ENCODE measurements around the gene CCNDBP1. TPM values are rescaled to one million over a fixed set of nuclear protein-coding genes. Genes with fewer than 3 reads are reported as not detected.
"Not testable (repeated sequence)": the region's sequence is repeated elsewhere in the genome, so short reads cannot be mapped to it uniquely, and the experiment has no call there.

The CCNDBP1 gene
- 64.0 and 96.2 TPM in 2 replicates for total RNA-seq (2014; rRNA removed; shearing (Covaris generic); ENCODE audit: low replicate concordance)

GRCh38 chr15:43185157-43186002, at the start of gene CCNDBP1:
TSS of gene CCNDBP1 (plus strand) at chr15:43185403. CDS start at chr15:43185499, 96 bp downstream.
- DNase-seq (ENCODE audit: low read depth) = peak; percentile 89
- in situ Hi-C loops (cut with HindIII; ENCODE audit: low pct_unique_long_range_greater_than_20kb, low sequenced_read_pairs) = no loop called here

DNA sequence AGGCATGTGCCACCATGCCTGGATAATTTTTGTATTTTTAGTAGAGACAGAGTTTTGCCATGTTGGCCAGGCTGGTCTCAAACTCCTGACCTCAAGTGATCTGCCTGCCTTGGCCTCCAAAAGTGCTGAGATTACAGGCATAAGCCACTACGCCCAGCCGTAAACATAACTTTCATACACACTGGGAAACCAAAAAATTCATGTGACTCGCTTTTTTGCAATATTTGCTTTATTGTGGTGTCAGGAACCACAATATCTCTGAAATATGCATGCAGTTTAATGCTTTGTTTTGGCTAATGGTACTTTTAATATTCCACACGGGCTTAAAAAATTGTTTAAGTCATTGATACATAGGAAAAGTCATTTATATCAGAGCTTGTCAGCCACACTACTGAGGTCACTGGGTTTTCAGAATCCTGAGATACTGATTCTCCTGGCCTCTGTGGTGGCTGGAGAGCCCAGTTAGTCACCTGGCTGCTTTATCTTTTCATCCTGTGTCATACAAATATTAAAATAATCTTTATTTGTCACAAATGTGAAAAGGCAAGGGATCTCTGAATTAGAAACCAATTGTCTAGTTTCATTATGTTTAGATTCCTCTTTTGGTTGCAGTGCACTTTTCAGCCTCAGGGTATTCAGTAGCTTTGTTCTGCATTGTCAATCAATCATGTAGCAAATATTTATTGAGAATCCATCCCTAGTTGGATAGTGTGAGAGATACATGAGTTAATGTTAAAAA, 41.8 kb upstream of the CCNDBP1 start:
- DNase-seq (ENCODE audit: low read depth) = no peak
- in situ Hi-C loops (cut with HindIII; ENCODE audit: low pct_unique_long_range_greater_than_20kb, low sequenced_read_pairs) = no loop called here

DNA sequence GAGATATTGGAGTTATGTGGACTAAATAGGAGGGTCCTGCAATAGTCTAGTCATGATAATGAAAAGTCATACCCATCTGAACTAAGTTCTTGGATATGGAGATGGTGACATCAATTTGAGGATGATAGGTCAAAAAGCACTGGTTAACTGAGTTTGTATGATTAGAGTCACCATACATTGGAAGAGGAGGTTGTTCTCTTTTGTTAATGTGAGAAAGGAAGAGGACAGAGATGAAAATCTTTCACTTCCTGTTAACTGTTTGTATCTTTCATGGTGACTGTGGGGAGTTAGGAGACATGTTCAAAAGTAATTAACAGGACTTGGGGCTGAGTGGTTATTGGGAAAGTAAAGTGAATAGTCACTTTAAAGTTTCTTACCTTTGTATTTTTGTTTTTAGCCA, 40.7 kb upstream of the CCNDBP1 start:
- DNase-seq (ENCODE audit: low read depth) = no peak

GRCh38 chr15:43146184-43146583, 39.0 kb upstream of the CCNDBP1 start:
- no peak for DNase-seq (ENCODE audit: low read depth)
- in situ Hi-C loops (cut with HindIII; ENCODE audit: low pct_unique_long_range_greater_than_20kb, low sequenced_read_pairs) = no loop called here

More for the DNA sequence above, 40.7 kb upstream of the CCNDBP1 start:
- in situ Hi-C loops (cut with HindIII; ENCODE audit: low pct_unique_long_range_greater_than_20kb, low sequenced_read_pairs) = no loop called here

DNA sequence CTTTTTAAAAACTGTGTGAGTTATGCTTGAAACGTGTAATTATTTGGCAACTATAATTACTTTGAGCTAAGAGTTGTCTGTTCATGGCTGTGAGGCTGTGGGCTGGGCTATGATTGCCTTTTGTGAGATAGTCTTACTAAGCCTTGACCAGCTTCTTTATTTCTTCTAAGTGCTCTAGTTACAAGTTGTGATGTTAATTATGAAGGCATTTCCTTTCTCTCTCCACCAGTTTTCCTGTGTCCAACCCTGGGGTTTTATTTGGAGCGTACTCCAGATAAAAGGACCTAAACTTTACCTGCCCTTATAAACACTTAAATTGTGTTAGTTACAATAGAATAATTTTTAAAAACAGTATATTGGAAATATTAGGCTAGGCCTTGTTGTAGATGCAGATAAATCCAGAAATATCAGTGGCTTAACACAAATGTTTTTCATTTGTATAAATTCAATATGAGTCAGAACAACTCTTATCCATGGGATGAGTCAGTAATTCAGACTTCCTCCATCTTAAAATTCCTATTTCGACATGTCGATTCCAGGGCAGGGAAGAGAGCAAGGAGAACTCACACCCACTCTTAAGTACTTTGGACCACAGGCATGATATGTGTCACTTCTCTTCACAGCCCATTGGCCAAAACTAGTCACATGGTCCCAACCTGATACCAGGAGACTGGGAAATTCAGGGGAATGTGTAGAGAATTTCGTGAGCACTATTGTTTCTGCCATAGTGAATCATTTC, 34.8 kb upstream of the CCNDBP1 start:
- in situ Hi-C loops (cut with HindIII; ENCODE audit: low pct_unique_long_range_greater_than_20kb, low sequenced_read_pairs) = no loop called here
- DNase-seq (ENCODE audit: low read depth) = peak; percentile 47

GRCh38 chr15:43151688-43152087, 33.5 kb upstream of the CCNDBP1 start:
- no peak for DNase-seq (ENCODE audit: low read depth)
- in situ Hi-C loops (cut with HindIII; ENCODE audit: low pct_unique_long_range_greater_than_20kb, low sequenced_read_pairs) = no loop called here

DNA sequence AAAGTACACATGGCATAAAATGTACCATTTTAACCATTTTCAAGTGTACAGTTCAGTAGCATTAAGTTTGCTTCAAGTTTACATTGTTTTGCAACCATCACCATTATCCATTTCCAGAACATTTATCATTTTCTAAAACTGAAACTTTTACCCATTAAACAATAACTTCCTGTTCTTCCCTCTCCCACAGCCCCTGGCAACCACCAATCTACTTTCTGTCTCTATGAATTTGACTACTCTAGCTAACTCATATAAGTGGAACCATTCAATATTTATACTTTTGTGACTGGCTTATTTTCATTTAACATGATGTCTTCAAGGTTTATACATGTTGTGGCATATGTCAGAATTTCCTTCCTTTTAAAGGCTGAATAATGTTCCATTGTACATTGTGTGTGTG, 31.9 kb upstream of the CCNDBP1 start:
- no peak for DNase-seq (ENCODE audit: low read depth)
- in situ Hi-C loops (cut with HindIII; ENCODE audit: low pct_unique_long_range_greater_than_20kb, low sequenced_read_pairs) = no loop called here

- DNase-seq (ENCODE audit: low read depth) = no peak
- in situ Hi-C loops (cut with HindIII; ENCODE audit: low pct_unique_long_range_greater_than_20kb, low sequenced_read_pairs) = no loop called here
Observed at GRCh38 chr15:43165801-43166325, 19.3 kb upstream of the CCNDBP1 start.

DNA sequence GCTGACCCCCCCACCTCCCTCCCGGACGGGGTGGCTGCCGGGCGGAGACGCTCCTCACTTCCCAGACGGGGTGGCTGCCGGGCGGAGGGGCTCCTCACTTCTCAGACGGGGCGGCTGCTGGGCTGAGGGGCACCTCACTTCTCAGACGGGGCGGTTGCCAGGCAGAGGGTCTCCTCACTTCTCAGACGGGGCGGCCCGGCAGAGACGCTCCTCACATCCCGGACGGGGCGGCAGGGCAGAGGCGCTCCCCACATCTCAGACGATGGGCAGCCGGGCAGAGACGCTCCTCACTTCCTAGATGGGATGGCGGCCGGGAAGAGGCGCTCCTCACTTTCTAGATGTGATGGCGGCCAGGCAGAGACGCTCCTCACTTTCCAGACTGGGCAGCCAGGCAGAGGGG, 17.9 kb upstream of the CCNDBP1 start:
- DNase-seq (ENCODE audit: low read depth); in situ Hi-C loops (cut with HindIII; ENCODE audit: low pct_unique_long_range_greater_than_20kb, low sequenced_read_pairs): not testable (repeated sequence)

DNA sequence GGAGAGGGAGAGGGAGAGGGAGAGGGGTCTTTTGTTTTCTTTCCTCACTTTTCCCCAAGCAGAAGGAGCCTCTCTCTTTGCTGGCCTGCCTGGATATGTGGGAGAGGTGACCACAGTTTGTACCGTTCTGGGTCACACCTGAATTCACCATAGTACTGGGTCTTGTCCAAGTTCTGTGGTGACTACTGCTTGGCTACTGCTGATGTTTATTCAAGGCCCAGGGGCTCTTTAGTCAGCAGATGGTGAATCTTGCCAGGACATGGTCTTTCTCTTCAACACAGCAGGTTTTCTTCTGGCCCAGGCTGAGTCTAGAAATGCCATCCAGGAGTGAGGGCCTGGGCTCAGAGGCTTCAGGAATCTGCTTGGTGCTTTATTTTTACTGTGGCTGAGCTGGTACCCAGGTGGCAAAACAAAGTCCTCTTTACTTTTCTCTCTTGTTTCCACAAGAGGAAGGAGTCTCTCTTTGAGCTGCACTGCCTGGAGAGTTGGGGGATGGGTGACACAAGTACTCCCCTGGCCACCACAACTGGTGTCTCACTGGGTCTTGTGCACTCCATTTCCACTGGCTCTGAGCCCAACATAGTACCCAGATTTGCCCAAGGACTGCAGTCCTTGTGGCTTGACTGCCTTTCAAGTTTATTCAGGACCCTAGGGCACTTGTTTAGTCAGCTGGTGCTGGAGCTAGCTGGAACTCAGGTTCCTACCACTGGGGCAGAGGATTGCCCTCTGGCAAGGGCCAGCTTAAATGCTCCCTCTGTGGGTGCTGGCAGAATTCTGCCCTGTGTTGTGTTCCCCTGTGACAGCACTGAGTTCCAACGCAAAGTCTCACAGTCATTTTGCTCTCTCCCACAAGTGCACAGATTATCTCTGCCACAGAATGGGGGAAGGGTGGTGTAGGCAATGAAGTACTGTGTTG, 16.8 kb upstream of the CCNDBP1 start:
- in situ Hi-C loops (cut with HindIII; ENCODE audit: low pct_unique_long_range_greater_than_20kb, low sequenced_read_pairs) = no loop called here
- DNase-seq (ENCODE audit: low read depth) = peak; percentile 14

GRCh38 chr15:43169888-43170287, 15.3 kb upstream of the CCNDBP1 start:
- in situ Hi-C loops (cut with HindIII; ENCODE audit: low pct_unique_long_range_greater_than_20kb, low sequenced_read_pairs) = no loop called here
- DNase-seq (ENCODE audit: low read depth) = no peak

GRCh38 chr15:43175656-43176309, 9.4 kb upstream of the CCNDBP1 start:
- in situ Hi-C loops (cut with HindIII; ENCODE audit: low pct_unique_long_range_greater_than_20kb, low sequenced_read_pairs); DNase-seq (ENCODE audit: low read depth): not testable (repeated sequence)

GRCh38 chr15:43177147-43177546, 8.1 kb upstream of the CCNDBP1 start:
- in situ Hi-C loops (cut with HindIII; ENCODE audit: low pct_unique_long_range_greater_than_20kb, low sequenced_read_pairs); DNase-seq (ENCODE audit: low read depth): not testable (repeated sequence)

DNA sequence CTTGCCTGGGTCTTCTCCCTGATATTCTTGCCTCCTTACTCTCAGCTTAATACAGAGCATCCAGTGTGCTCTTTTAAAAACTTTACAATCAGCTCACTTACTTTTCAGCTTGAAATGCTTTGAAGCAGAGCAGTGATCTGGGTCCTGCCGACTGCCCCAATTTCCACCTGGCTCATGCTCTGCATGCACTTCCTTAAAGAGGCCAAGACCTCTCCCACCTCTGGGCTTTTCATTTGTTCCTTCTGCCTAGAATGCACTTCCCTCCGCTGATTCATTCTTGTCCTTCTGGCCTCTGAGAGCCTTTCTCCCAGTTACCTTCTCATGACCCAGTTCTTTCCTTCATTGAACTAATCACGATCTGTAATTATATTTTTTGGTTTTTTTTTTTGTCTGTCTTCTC, 1.9 kb upstream of the CCNDBP1 start:
- in situ Hi-C loops (cut with HindIII; ENCODE audit: low pct_unique_long_range_greater_than_20kb, low sequenced_read_pairs) = no loop called here

DNA sequence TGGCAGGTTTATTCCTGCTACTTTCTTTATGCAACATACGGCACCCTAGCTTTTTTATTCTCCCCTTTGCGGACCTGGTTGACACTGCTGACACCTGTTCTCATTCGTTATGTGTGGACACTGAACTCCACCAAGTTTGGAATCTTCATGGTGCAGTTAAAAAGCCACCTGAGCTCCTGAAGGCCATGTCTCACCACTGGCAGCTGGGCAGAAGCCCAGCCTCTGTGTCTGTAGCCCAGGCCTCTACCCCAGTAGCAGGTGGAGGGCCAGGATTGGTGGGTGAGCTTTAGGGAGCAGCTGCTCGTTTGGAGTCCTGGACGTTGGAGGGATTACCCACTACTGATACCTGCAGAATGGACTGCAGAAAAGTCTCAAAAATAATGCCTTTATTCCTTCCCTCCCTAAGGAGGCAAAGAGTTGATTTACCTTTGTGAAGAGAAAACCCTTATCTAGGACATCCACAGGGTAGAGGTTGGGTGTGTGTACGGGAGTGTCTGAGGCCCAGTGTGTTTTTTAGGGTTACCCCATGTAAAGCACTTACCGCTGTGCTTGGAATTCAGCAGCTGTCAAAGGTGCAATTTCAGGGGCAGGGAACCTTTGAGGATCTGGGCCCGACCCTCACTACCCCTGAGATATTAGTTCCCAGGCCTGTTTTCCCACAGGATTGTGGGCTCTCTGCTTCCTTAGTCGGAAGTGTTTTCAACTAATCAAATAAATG, 637 bp upstream of the CCNDBP1 start:
- in situ Hi-C loops (cut with HindIII; ENCODE audit: low pct_unique_long_range_greater_than_20kb, low sequenced_read_pairs) = no loop called here

More for the DNA sequence above, 1.9 kb upstream of the CCNDBP1 start:
- no peak for DNase-seq (ENCODE audit: low read depth)

DNA sequence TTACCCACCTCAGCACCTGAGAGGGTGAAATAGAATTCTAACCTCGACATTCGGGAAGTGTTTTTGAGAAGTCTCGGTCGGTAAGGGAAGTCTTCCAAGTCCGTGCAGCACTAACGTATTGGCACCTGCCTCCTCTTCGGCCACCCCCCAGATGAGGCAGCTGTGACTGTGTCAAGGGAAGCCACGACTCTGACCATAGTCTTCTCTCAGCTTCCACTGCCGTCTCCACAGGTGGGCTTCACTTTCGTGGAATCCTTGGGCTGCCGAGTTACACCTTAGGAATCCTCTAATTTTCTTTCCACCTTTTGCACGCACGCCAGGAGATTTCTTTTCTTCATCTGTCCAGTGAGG, 775 bp downstream of the CCNDBP1 start:
- in situ Hi-C loops (cut with HindIII; ENCODE audit: low pct_unique_long_range_greater_than_20kb, low sequenced_read_pairs) = no loop called here
- DNase-seq (ENCODE audit: low read depth) = no peak

More for the DNA sequence above, 637 bp upstream of the CCNDBP1 start:
- DNase-seq (ENCODE audit: low read depth) = no peak

Measured in Caki2 (cell line).